IMR-90 (cell line): ENCODE measurements around the gene GPR142. TPM values are rescaled to one million over a fixed set of nuclear protein-coding genes. Genes with fewer than 3 reads are reported as not detected.

Source experiments
- ATAC-seq: fragments of 200-7000 bp; cut with Tn5 transposase; 2 replicates; pipeline ENCODE4 v1.9.1; 2020; ENCODE audit warnings: low read depth, mild to moderate bottlenecking, moderate library complexity
- BruUV-seq: library from RNA; stranded (reverse); fragments of 400-500 nt; replicated peaks from 2 replicates; lab custom pipeline; 2021; lab: Mats Ljungman, UMichigan
- CTCF ChIA-PET: fragments of 300-600 bp; formaldehyde crosslinking; extraction: SDS; loops from one replicate; lab custom pipeline; 2021; ENCODE audit warnings: antibody characterized with exemption; lab: Yijun Ruan, JAX
- POLR2A ChIA-PET: fragments of 300-600 bp; sonication (Branson Sonifier 250); formaldehyde crosslinking; loops from one replicate; lab custom pipeline; 2022; ENCODE audit warnings: antibody characterized with exemption; ENCODE audit not compliant: unreplicated experiment; lab: Charles Lee
- DNase-seq: peaks from one replicate; pipeline ENCODE4 v3.0.0; 2013
- H2AFZ ChIP-seq: replicated peaks from 2 replicates; pipeline ENCODE3; 2013; ENCODE audit warnings: low read length, mild to moderate bottlenecking; ENCODE audit not compliant: poor library complexity
- H2AK5ac ChIP-seq: 2 replicates; pipeline ENCODE4 v1.6.1; 2013; ENCODE audit warnings: low read depth, low read length, inconsistent platforms
- H2AK9ac ChIP-seq: replicated peaks from 2 replicates; pipeline ENCODE3; 2013; ENCODE audit warnings: mild to moderate bottlenecking, low read depth, low read length, moderate library complexity; ENCODE audit not compliant: poor library complexity
- H2BK120ac ChIP-seq: 2 replicates; pipeline ENCODE4 v1.6.1; 2013; ENCODE audit warnings: low read depth, low read length, inconsistent platforms
- H2BK15ac ChIP-seq: 3 replicates; pipeline ENCODE4 v1.6.1; 2013; ENCODE audit warnings: low read depth, low read length, inconsistent platforms
- H2BK20ac ChIP-seq: 2 replicates; pipeline ENCODE4 v1.6.1; 2013; ENCODE audit warnings: low read depth, mild to moderate bottlenecking, inconsistent platforms, low read length, moderate library complexity
- H2BK5ac ChIP-seq: 2 replicates; pipeline ENCODE4 v1.6.1; 2013; ENCODE audit warnings: mild to moderate bottlenecking, low read depth, low read length, inconsistent platforms; ENCODE audit not compliant: poor library complexity, severe bottlenecking
- H3K14ac ChIP-seq: replicated peaks from 2 replicates; pipeline ENCODE4 v1.6.1; 2013; ENCODE audit warnings: low read depth, low read length, inconsistent platforms
- H3K18ac ChIP-seq: 2 replicates; pipeline ENCODE4 v1.6.1; 2013; ENCODE audit warnings: low read depth, low read length, control low read depth
- H3K23ac ChIP-seq: 2 replicates; pipeline ENCODE4 v1.6.1; 2013; ENCODE audit warnings: low read depth, low read length, inconsistent platforms
- H3K27ac ChIP-seq: 2 replicates; pipeline ENCODE4 v1.5.1; 2013; ENCODE audit warnings: mild to moderate bottlenecking, control low read depth, low read length; ENCODE audit not compliant: insufficient read depth
- H3K27me3 ChIP-seq: 2 replicates; pipeline ENCODE4 v1.6.1; 2013; ENCODE audit warnings: low read length; ENCODE audit not compliant: control insufficient read depth, insufficient read depth
- H3K36me3 ChIP-seq: 2 replicates; pipeline ENCODE4 v1.6.1; 2013; ENCODE audit warnings: low read length, mixed read lengths; ENCODE audit not compliant: control insufficient read depth, insufficient read depth
- H3K4ac ChIP-seq: 2 replicates; pipeline ENCODE4 v1.6.1; 2013; ENCODE audit warnings: low read depth, low read length, inconsistent platforms
- H3K4me1 ChIP-seq: 2 replicates; pipeline ENCODE4 v1.6.1; 2013; ENCODE audit warnings: low read length, mixed read lengths; ENCODE audit not compliant: control insufficient read depth, insufficient read depth
- H3K4me2 ChIP-seq: 2 replicates; pipeline ENCODE4 v1.6.1; 2013; ENCODE audit warnings: low read depth, mild to moderate bottlenecking, control low read depth, low read length, moderate library complexity
- H3K4me3 ChIP-seq: 2 replicates; pipeline ENCODE4 v1.5.1; 2013; ENCODE audit warnings: low read depth, mild to moderate bottlenecking, control low read depth, low read length, moderate library complexity; ENCODE audit not compliant: insufficient read depth
- H3K56ac ChIP-seq: 2 replicates; pipeline ENCODE4 v1.6.1; 2013; ENCODE audit warnings: low read length, inconsistent platforms; ENCODE audit not compliant: insufficient read depth; ENCODE audit errors: extremely low read depth
- H3K79me1 ChIP-seq, 2 experiments: 2 replicates each; pipeline ENCODE4 v1.6.1; 2013; ENCODE audit warnings: low read length in 2 of 2, inconsistent platforms in 1 of 2, low read depth in 1 of 2
- H3K9ac ChIP-seq: 2 replicates; pipeline ENCODE4 v1.6.1; 2013; ENCODE audit warnings: low read depth, low read length, control low read depth
- H3K9me1 ChIP-seq: 2 replicates; pipeline ENCODE4 v1.6.1; 2013; ENCODE audit warnings: low read length, inconsistent platforms; ENCODE audit not compliant: insufficient read depth
- H3K9me3 ChIP-seq: 2 replicates; pipeline ENCODE4 v1.6.1; 2013; ENCODE audit warnings: low read length; ENCODE audit not compliant: control insufficient read depth, insufficient read depth
- H4K20me1 ChIP-seq: 2 replicates; pipeline ENCODE4 v1.6.1; 2013; ENCODE audit warnings: low read length, inconsistent platforms; ENCODE audit not compliant: insufficient read depth
- H4K5ac ChIP-seq: 2 replicates; pipeline ENCODE4 v1.6.1; 2013; ENCODE audit warnings: mild to moderate bottlenecking, low read depth, low read length, control low read depth
- H4K8ac ChIP-seq, 2 experiments: 2 replicates each; pipeline ENCODE4 v1.6.1; 2013; ENCODE audit warnings: low read depth in 2 of 2, low read length in 2 of 2, control low read depth in 1 of 2, inconsistent platforms in 1 of 2
- H4K91ac ChIP-seq: 2 replicates; pipeline ENCODE4 v1.6.1; 2013; ENCODE audit warnings: low read depth, low read length, inconsistent platforms; ENCODE audit not compliant: insufficient read depth
- CEBPB ChIP-seq: IDR thresholded peaks from 2 replicates; pipeline ENCODE4 v1.6.1; 2012; ENCODE audit warnings: low read depth, low read length, improper control_type of control experiment
- MAFK ChIP-seq: IDR thresholded peaks from 2 replicates; pipeline ENCODE4 v1.6.1; 2012; ENCODE audit warnings: low read depth, low read length, improper control_type of control experiment
- MAZ ChIP-seq: IDR thresholded peaks from 2 replicates; pipeline ENCODE4 v1.6.1; 2012; ENCODE audit warnings: low read depth, mild to moderate bottlenecking, low read length, improper control_type of control experiment, moderate library complexity, borderline replicate concordance
- RAD21 ChIP-seq: IDR thresholded peaks from 2 replicates; pipeline ENCODE4 v1.6.1; 2012; ENCODE audit warnings: low read length, improper control_type of control experiment
- SMC3 ChIP-seq: fragments of 150-350 bp; IDR thresholded peaks from 2 replicates; pipeline ENCODE4 v1.6.1; 2016; ENCODE audit warnings: low read depth, mild to moderate bottlenecking, antibody characterized with exemption, low read length, moderate library complexity
- WGBS, 2 experiments: methylation state at CpG; one replicate each; pipeline versions ENCODE4 v1.1.5 to v1.1.7; 2013; ENCODE audit warnings: missing lambda C conversion rate in 2 of 2; ENCODE audit not compliant: insufficient read length in 1 of 2; ENCODE audit errors: extremely low coverage in 2 of 2; 5-methylcytosine and 5-hydroxymethylcytosine counted together
- dilution Hi-C: fragments of 300-500 bp; cut with HindIII; formaldehyde crosslinking; loops from one replicate; pipeline ENCODE4 v1.14.3; 2018; ENCODE audit warnings: low sequenced_read_pairs; ENCODE audit not compliant: unreplicated experiment
- in situ Hi-C: fragments of 300-500 bp; cut with MboI; formaldehyde crosslinking; loops from 3 replicates; pipeline ENCODE4 v1.14.3; 2019; ENCODE audit warnings: low sequenced_read_pairs, inconsistent platforms, mixed read lengths
- intact Hi-C: fragments of 100-400 bp; cut with micrococcal nuclease; formaldehyde crosslinking; loops from 2 replicates; pipeline ENCODE4 v1.10.0; 2022
- polyA plus RNA-seq, 3 experiments: library from polyadenylated mRNA; depleted of rRNA; stranded (reverse); fragments of >200 nt; gene quantifications; 2 replicates each; pipeline ENCODE4 v1.2.3, GENCODE V29; 2012; ENCODE audit warnings: low replicate concordance in 1 of 3
- total RNA-seq: library from RNA; depleted of rRNA; stranded (reverse); fragments of >200 nt; gene quantifications from 2 replicates; pipeline ENCODE4 v1.2.3, GENCODE V29; 2012
- TF ChIP-seq, protein P1 (sequence below): conservative IDR thresholded peaks from 2 replicates; pipeline ENCODE4 v1.5.1; 2012; ENCODE audit warnings: mild to moderate bottlenecking, low read depth, low read length, improper control_type of control experiment

GPR142 gene
- total and polyA plus RNA-seq, 2 of the 4 experiments (the other 2 are of a cell fraction) = not detected

DNA sequence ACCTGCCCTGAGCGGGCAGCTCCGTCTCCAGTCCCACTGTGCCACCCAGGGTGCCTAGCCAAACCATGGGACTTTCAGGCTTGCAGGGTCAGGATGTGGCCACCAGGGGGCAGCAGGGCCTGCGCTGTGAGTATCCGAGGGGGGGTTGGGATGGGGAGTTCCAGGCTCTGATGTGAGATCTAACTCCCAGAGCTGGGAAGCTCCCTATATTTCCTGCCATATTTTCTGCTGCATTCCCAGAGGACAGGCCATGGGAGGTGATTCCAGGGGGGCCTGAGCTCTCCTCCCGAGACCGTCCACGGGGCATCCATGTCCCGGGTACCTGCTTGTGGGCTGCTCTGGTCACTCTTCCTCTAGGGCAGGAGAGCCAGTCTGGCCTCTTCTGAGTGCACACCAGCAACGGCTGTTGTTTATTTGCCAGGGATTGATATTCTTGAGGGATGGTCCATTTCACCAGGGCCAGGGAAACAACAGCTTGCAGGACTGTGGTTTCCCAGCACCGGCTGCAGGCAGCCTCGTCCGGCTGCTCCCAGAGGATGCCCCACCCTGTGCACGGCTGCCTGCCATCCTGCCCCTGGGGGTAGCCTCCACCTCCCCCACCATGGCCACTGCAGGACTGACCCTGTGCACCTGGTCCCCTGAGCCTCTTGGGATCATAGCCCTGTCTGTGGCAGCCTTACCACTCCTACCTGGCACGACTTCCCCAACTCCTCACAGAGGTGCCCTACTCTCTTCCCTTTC lies 1.2 kb downstream of the GPR142 start:
- H4K5ac ChIP-seq = no peak overlapping the region
- CTCF ChIA-PET = interaction anchor here (0.6 to 1.8 kb wide), 2 partner anchors 9 to 11 kb away, joined by 3 to 7 read pairs; no protein-coding TSS in a partner anchor
- peak; percentile 94 for ATAC-seq
- dilution Hi-C loops (no loop called here), intact Hi-C loops (no loop called here), in situ Hi-C loops (no loop called here)
- H4K8ac ChIP-seq = no peak overlapping the region
- H2AK5ac ChIP-seq = no peak overlapping the region
- H3K79me1 ChIP-seq = no peaks in the 10 kb centered on the region
- no peak overlapping the region for H2BK20ac ChIP-seq
- H3K27me3 ChIP-seq = no peaks in the 10 kb centered on the region
- no peak overlapping the region for H3K4me2 ChIP-seq
- no peak overlapping the region for H3K23ac ChIP-seq
- H3K14ac ChIP-seq = no peak overlapping the region
- no peak overlapping the region for H3K4me3 ChIP-seq
- DNase-seq = peak; percentile 35
- no peaks in the 10 kb centered on the region for H4K20me1 ChIP-seq
- POLR2A ChIA-PET = no interaction called here
- H3K18ac ChIP-seq = no peak overlapping the region
- no peaks in the 10 kb centered on the region for H3K4me1 ChIP-seq
- no peak overlapping the region for H2BK120ac ChIP-seq
- no TSS peak for BruUV-seq
- TF ChIP-seq SMC3 = peak; percentile 64
- TF ChIP-seq RAD21 = peak; percentile 65
- no peak for TF ChIP-seq CEBPB
- no peak for TF ChIP-seq MAFK
- TF ChIP-seq MAZ = peak; percentile 68
- TF ChIP-seq, protein P1, sequence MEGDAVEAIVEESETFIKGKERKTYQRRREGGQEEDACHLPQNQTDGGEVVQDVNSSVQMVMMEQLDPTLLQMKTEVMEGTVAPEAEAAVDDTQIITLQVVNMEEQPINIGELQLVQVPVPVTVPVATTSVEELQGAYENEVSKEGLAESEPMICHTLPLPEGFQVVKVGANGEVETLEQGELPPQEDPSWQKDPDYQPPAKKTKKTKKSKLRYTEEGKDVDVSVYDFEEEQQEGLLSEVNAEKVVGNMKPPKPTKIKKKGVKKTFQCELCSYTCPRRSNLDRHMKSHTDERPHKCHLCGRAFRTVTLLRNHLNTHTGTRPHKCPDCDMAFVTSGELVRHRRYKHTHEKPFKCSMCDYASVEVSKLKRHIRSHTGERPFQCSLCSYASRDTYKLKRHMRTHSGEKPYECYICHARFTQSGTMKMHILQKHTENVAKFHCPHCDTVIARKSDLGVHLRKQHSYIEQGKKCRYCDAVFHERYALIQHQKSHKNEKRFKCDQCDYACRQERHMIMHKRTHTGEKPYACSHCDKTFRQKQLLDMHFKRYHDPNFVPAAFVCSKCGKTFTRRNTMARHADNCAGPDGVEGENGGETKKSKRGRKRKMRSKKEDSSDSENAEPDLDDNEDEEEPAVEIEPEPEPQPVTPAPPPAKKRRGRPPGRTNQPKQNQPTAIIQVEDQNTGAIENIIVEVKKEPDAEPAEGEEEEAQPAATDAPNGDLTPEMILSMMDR = peak; percentile 69
- no peak overlapping the region for H2BK5ac ChIP-seq
- no peak overlapping the region for H2BK15ac ChIP-seq
- no peaks in the 10 kb centered on the region for H3K36me3 ChIP-seq
- no peak overlapping the region for H2AK9ac ChIP-seq
- no peaks in the 10 kb centered on the region for H3K9me1 ChIP-seq
- H3K27ac ChIP-seq = no peak overlapping the region
- no peak overlapping the region for H3K4ac ChIP-seq
- no peak overlapping the region for H3K9ac ChIP-seq
- no peak overlapping the region for H4K91ac ChIP-seq
- peak overlapping the region; percentile 32 for H2AFZ ChIP-seq
- no peaks in the 10 kb centered on the region for H3K9me3 ChIP-seq
- 69% methylated on average over 4 of the region's 14 CpGs; no CpG with 5 or more reads in 1 of the 2 experiments for WGBS, 2 experiments
- no peak overlapping the region for H3K56ac ChIP-seq
